Calu3 (cell line): ENCODE results near the gene ELL. TPM values are rescaled to one million over a fixed set of nuclear protein-coding genes. Genes with fewer than 3 reads are reported as not detected.
A peak's percentile ranks its signal among the peaks of the same experiment; 100 is the strongest.

ENCODE experiments used
- BruUV-seq: library from RNA; stranded (reverse); fragments of 400-500 nt; replicated peaks from 2 replicates; lab custom pipeline; 2021; lab: Mats Ljungman, UMichigan
- CTCF ChIA-PET: fragments of 300-600 bp; sonication (Branson Sonifier 250); formaldehyde crosslinking; loops from one replicate; lab custom pipeline; 2022; ENCODE audit warnings: antibody characterized with exemption; lab: Charles Lee
- DNase-seq: peaks from one replicate; pipeline ENCODE4 v3.0.0; 2022
- H3K27ac Mint-ChIP-seq: one replicate; pipeline ENCODE4 v1.8.0; 2022; ENCODE audit warnings: mixed read lengths; ENCODE audit not compliant: unreplicated experiment
- H3K27me3 Mint-ChIP-seq: one replicate; pipeline ENCODE4 v1.8.0; 2022; ENCODE audit warnings: mixed read lengths; ENCODE audit not compliant: unreplicated experiment
- H3K36me3 Mint-ChIP-seq: one replicate; pipeline ENCODE4 v1.8.0; 2022; ENCODE audit warnings: mild to moderate bottlenecking, moderate library complexity, mixed read lengths; ENCODE audit not compliant: insufficient read depth, unreplicated experiment
- H3K4me1 Mint-ChIP-seq: one replicate; pipeline ENCODE4 v1.8.0; 2022; ENCODE audit warnings: mild to moderate bottlenecking, low read depth, mixed read lengths; ENCODE audit not compliant: unreplicated experiment
- H3K4me3 Mint-ChIP-seq: one replicate; pipeline ENCODE4 v1.8.0; 2022; ENCODE audit warnings: mild to moderate bottlenecking, low read depth, moderate library complexity, mixed read lengths; ENCODE audit not compliant: unreplicated experiment
- H3K9me3 Mint-ChIP-seq: one replicate; pipeline ENCODE4 v1.8.0; 2022; ENCODE audit warnings: low read depth, mixed read lengths; ENCODE audit not compliant: unreplicated experiment
- CTCF ChIP-seq: fragments of 200-600 bp; IDR thresholded peaks from one replicate; pipeline ENCODE4 v1.8.0; 2022; ENCODE audit warnings: antibody characterized with exemption; ENCODE audit not compliant: unreplicated experiment
- intact Hi-C: fragments of 100-400 bp; cut with micrococcal nuclease; formaldehyde crosslinking; loops from one replicate; pipeline ENCODE4 v1.10.0; 2022; ENCODE audit not compliant: unreplicated experiment
- total RNA-seq: library from RNA; stranded (reverse); gene quantifications from 2 replicates; pipeline ENCODE4 v1.2.3, GENCODE V29; 2022

ELL gene
- total RNA-seq, 1 experiment from 2014 or later, result 11.0 TPM

- Mint-ChIP-seq H3K9me3 (no peaks in the 10 kb centered on the region), H3K36me3 (peaks cover 20% of the 10 kb centered on the region), H3K27ac (peak overlapping the region; percentile 82), H3K4me1 (peaks cover 24% of the 10 kb centered on the region), H3K27me3 (no peaks in the 10 kb centered on the region), H3K4me3 (peak overlapping the region; percentile 65)
- peak; percentile 10 for TF ChIP-seq CTCF
- intact Hi-C loops, result no loop called here
- CTCF ChIA-PET, result interaction anchor here (0.6 to 1.6 kb wide), 5 partner anchors 16 to 156 kb away, joined by 3 to 6 read pairs (median 5); partner anchors contain the start of gene GDF15
- DNase-seq, result peak; percentile 69
- no TSS peak for BruUV-seq
These were observed 120.2 kb downstream of the ELL start for GRCh38 chr19:18401580-18402112.

- H3K36me3 Mint-ChIP-seq, result peaks cover 16% of the 10 kb centered on the region
- TF ChIP-seq CTCF, result no peak
- CTCF ChIA-PET, result interaction anchor here (0.6 kb wide), 1 partner anchor 671 kb away, joined by 6 read pairs; no protein-coding TSS in a partner anchor
These were observed 122.9 kb downstream of the ELL start for GRCh38 chr19:18399008-18399407.

GRCh38 chr19:18397242-18398202 lies 124.3 kb downstream of the ELL start, which contains the start of gene LRRC25:
Gene LRRC25 (minus strand): TSS chr19:18397622. CDS start chr19:18396963, 659 bp downstream.
- CTCF ChIA-PET, result no interaction called here
- BruUV-seq, result no TSS peak
- Mint-ChIP-seq H3K4me3 (no peak within 1 kb of the TSS), H3K36me3 (peaks cover 10% of the 10 kb centered on the region), H3K4me1 (peaks cover 13% of the 10 kb centered on the region), H3K9me3 (no peaks in the 10 kb centered on the region), H3K27ac (no peak within 1 kb of the TSS), H3K27me3 (no peaks in the 10 kb centered on the region)
- DNase-seq, result no peak
- no peak for TF ChIP-seq CTCF
- intact Hi-C loops, result no loop called here

More at GRCh38 chr19:18399008-18399407, 122.9 kb downstream of the ELL start:
- BruUV-seq, result no TSS peak
- no peak overlapping the region for H3K27ac Mint-ChIP-seq
- intact Hi-C loops, result no loop called here
- no peaks in the 10 kb centered on the region for H3K27me3 Mint-ChIP-seq
- H3K4me1 Mint-ChIP-seq, result peaks cover 24% of the 10 kb centered on the region
- DNase-seq, result peak; percentile 57
- H3K9me3 Mint-ChIP-seq, result no peaks in the 10 kb centered on the region
- no peak overlapping the region for H3K4me3 Mint-ChIP-seq

GRCh38 chr19:18396471-18397241 lies 125.2 kb downstream of the ELL start:
- CTCF ChIA-PET, result no interaction called here

More at GRCh38 chr19:18396471-18397241, 125.2 kb downstream of the ELL start:
- BruUV-seq, result no TSS peak
- DNase-seq, result no peak
- no peak overlapping the region for H3K4me3 Mint-ChIP-seq
- intact Hi-C loops, result no loop called here
- no peak for TF ChIP-seq CTCF
- peaks cover 4% of the 10 kb centered on the region for H3K4me1 Mint-ChIP-seq
- peaks cover 7% of the 10 kb centered on the region for H3K36me3 Mint-ChIP-seq
- H3K9me3 Mint-ChIP-seq, result no peaks in the 10 kb centered on the region
- no peak overlapping the region for H3K27ac Mint-ChIP-seq
- H3K27me3 Mint-ChIP-seq, result no peaks in the 10 kb centered on the region
